K562 (cell line): ENCODE data around the gene PLK5. TPM values are rescaled to one million over a fixed set of nuclear protein-coding genes. Genes with fewer than 3 reads are reported as not detected.
A peak's percentile ranks its signal among the peaks of the same experiment; 100 is the strongest.

Source experiments
- ATF4 ChIP-seq: fragments of 450-650 bp; formaldehyde crosslinking; IDR thresholded peaks from 2 replicates; pipeline ENCODE4 v1.4.0; 2022; ENCODE audit warnings: mild to moderate bottlenecking, moderate library complexity
- NR0B1 ChIP-seq: fragments of 450-650 bp; IDR thresholded peaks from one replicate; pipeline ENCODE4 v1.6.1; 2018; ENCODE audit warnings: mild to moderate bottlenecking, moderate library complexity; ENCODE audit not compliant: partially characterized antibody
- PKNOX1 ChIP-seq: fragments of 450-650 bp; IDR thresholded peaks from 2 replicates; pipeline ENCODE4 v1.6.1; 2016
- PML ChIP-seq: IDR thresholded peaks from 2 replicates; pipeline ENCODE4 v1.6.1; 2012; ENCODE audit warnings: low read length, inconsistent platforms
- PYGO2 ChIP-seq: fragments of 450-650 bp; IDR thresholded peaks from 2 replicates; pipeline ENCODE4 v1.6.1; 2016; ENCODE audit warnings: mild to moderate bottlenecking, missing genetic modification characterization, moderate library complexity, missing compliant biosample characterization
- RAD21 ChIP-seq, 2 experiments: fragments of 250-450 bp in 1 of 2; fragments of 450-650 bp in 1 of 2; sonication (Bioruptor Pico) in 1 of 2; formaldehyde crosslinking in 1 of 2; IDR thresholded peaks in 1 of 2; conservative IDR thresholded peaks in 1 of 2; 2 replicates each; pipeline versions ENCODE4 v1.4.0 to v1.8.0; 2020 to 2022; ENCODE audit warnings: mild to moderate bottlenecking in 2 of 2, moderate library complexity in 1 of 2
- SP1 ChIP-seq: sonication (generic); formaldehyde crosslinking; IDR thresholded peaks from 2 replicates; pipeline ENCODE4 v1.8.1; 2022; ENCODE audit warnings: mild to moderate bottlenecking, missing genetic modification reagents
- VEZF1 ChIP-seq: fragments of 200-800 bp; sonication (Bioruptor generic); IDR thresholded peaks from 2 replicates; pipeline ENCODE4 v1.6.1; 2017; ENCODE audit warnings: missing genetic modification characterization, missing compliant biosample characterization
- ZNF764 ChIP-seq: fragments of 250-450 bp; sonication (Bioruptor Pico); IDR thresholded peaks from 2 replicates; pipeline ENCODE4 v1.4.0; 2020; ENCODE audit warnings: low read depth, mild to moderate bottlenecking, moderate library complexity
- polyA plus RNA-seq, 8 experiments: library from polyadenylated mRNA; depleted of rRNA in 4 of 8; stranded (reverse) in 5 of 8; unstranded in 3 of 8; fragments of >200 nt; fragmentation: Nextera tagmentation in 2 of 8; fragmentation: Illumina TruSeq in 1 of 8; extraction: Ambion mirVana in 2 of 8; extraction: Trizol in 1 of 8; gene quantifications; 2 replicates each; pipeline versions ENCODE4 v1.2.1 to v1.2.3, GENCODE V29; 2011 to 2014; ENCODE audit warnings: inconsistent platforms in 1 of 8, missing spikeins in 1 of 8
- total RNA-seq, 7 experiments: library from RNA; depleted of rRNA in 6 of 7; stranded (reverse); fragments of >200 nt in 6 of 7; fragmentation: Illumina TruSeq in 2 of 7; extraction: Trizol in 2 of 7; gene quantifications; 2 replicates each; pipeline versions ENCODE4 v1.2.1 to v1.2.3, GENCODE V29; 2011 to 2021; ENCODE audit warnings: low replicate concordance in 1 of 7
- TF ChIP-seq, protein P1 (sequence below): sonication (generic); formaldehyde crosslinking; IDR thresholded peaks from 2 replicates; pipeline ENCODE4 v1.8.1; 2023; ENCODE audit warnings: mild to moderate bottlenecking, missing genetic modification reagents
- TF ChIP-seq, protein P2 (sequence below): fragments of 250-450 bp; sonication (Bioruptor Pico); IDR thresholded peaks from 2 replicates; pipeline ENCODE4 v1.5.0; 2021; ENCODE audit warnings: mild to moderate bottlenecking, moderate library complexity
- TF ChIP-seq, protein P3 (sequence below): fragments of 250-450 bp; sonication (Bioruptor Pico); IDR thresholded peaks from 2 replicates; pipeline ENCODE4 v1.9.0; 2021; ENCODE audit warnings: mild to moderate bottlenecking, inconsistent platforms

Gene PLK5
- total and polyA plus RNA-seq, 9 of the 15 experiments (the other 6 are each of a cell fraction or from before 2014, with no cell fraction given) = 0.04 to 0.23 (median 0.11) TPM; not detected in 5

DNA sequence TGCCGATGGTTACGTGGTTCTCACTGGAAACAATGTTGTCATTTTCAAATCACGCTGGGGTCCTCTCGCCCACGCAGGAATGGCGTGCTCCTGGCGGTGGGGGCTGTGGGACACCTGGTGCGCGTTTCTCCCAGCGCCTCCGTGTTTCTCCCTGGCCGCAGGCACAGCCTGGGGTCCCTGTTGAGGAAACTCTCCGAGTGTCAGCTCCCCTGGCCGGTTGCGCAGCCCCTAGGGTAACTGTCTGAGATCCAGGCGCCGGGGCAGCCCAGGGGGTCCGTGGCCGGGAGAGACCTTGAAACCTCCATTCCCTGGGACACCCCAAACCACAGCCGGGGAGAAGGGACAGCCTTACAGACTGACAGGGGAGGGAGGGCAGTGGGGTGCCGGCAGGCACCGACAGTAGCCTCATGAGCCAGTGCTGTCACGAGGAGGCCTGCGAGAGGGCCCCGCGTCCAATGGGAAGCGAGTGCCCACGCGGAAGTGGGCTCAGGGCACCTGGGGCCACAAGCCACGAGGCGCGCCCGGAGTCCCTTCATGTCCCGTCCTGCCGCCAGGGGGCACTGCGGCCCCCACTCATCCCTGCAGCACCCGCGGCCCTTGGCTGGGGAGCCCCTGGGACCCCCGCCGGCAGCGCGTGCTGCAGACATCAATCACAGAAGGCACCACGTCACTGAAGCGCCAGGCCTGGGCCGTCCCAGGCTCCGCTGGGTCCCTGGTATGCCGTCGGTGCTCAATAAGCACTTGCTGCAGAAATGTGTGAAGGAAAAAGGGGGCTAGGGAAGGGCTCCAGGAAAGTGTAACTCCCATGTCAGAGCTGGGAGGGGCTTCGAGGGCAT lies 20.6 kb upstream of the PLK5 start (continued):
- TF ChIP-seq PML (0 out of 2 replicates have a peak, but pooled peaks have one; percentile 40), NR0B1 (no peak), VEZF1 (CRISPR knock-in tag) (peak; percentile 61), ZNF764 (CRISPR knock-in tag) (0 out of 2 replicates have a peak, but pooled peaks have one; percentile 34), RAD21 (CRISPR knock-in tag; conservative IDR thresholded peaks at IDR 0.05 in 1 of 2, IDR thresholded peaks at IDR 0.05 in 1 of 2) (peak; percentile 34 to 57), SP1 (CRISPR knock-in tag) (peak; percentile 70), PKNOX1 (peak; percentile 79; the same call in 1 of the 2 replicates), PYGO2 (tag) (no peak), ATF4 (CRISPR knock-in tag) (no peak)
- TF ChIP-seq, protein P1, sequence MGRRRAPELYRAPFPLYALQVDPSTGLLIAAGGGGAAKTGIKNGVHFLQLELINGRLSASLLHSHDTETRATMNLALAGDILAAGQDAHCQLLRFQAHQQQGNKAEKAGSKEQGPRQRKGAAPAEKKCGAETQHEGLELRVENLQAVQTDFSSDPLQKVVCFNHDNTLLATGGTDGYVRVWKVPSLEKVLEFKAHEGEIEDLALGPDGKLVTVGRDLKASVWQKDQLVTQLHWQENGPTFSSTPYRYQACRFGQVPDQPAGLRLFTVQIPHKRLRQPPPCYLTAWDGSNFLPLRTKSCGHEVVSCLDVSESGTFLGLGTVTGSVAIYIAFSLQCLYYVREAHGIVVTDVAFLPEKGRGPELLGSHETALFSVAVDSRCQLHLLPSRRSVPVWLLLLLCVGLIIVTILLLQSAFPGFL (CRISPR knock-in tag) = peak; percentile 90; the same call in 1 of the 2 replicates
- TF ChIP-seq, protein P2, sequence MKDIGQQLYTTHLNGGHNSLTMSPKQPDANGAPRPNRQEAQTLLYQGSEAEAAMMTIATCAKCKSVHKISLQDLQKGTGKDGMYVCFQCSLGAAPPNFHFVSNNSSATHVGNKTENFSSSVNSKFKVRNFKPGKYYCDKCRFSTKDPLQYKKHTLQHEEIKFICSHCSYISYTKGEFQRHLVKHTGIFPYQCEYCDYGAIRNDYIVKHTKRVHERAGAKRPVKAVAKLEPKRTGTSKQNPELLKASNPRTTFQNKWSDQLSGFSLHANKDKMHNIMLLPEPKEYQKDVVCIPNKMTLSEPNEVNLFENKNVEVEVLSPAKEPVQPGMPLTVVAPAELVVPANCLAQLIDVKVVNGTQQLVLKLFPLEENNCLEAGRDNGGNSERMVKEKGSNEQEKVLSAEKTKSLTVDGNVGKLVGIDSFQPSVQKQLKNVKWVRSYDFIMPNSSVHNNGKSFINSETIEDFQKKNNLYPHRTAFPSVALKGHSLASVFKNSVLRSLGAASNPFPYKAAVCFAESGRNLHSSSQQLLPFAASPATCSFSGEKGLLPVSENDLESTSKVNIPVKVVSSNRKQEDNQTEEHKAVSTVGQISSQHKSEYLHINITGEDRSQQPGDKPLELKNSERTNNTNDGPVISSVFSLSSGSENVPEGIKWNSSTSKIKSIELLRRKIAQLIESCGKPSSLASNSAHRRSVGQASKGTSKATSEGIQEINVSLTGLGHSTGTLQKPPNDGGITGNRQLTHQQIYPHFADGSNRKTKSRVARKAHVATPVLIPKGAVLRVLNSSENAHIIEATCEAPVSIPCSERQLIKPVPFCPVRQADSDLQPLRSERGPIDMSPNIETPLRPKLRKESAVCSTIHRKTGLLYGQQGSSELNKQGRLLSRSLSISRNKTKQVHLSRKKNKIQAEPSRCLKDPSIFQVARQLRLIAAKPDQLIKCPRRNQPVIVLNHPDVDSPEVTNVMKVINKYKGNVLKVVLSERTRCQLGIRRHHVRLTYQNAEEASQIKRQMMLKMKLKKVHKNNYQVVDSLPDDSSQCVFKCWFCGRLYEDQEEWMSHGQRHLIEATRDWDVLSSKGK (CRISPR knock-in tag) = no peak
- TF ChIP-seq, protein P3, sequence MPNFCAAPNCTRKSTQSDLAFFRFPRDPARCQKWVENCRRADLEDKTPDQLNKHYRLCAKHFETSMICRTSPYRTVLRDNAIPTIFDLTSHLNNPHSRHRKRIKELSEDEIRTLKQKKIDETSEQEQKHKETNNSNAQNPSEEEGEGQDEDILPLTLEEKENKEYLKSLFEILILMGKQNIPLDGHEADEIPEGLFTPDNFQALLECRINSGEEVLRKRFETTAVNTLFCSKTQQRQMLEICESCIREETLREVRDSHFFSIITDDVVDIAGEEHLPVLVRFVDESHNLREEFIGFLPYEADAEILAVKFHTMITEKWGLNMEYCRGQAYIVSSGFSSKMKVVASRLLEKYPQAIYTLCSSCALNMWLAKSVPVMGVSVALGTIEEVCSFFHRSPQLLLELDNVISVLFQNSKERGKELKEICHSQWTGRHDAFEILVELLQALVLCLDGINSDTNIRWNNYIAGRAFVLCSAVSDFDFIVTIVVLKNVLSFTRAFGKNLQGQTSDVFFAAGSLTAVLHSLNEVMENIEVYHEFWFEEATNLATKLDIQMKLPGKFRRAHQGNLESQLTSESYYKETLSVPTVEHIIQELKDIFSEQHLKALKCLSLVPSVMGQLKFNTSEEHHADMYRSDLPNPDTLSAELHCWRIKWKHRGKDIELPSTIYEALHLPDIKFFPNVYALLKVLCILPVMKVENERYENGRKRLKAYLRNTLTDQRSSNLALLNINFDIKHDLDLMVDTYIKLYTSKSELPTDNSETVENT = 0 out of 2 replicates have a peak, but pooled peaks have one; percentile 16
